COLO668 (cell line): Measurements from ENCODE around the gene ZNF684.
"Not testable (repeated sequence)": the region's sequence is repeated elsewhere in the genome, so short reads cannot be mapped to it uniquely, and the experiment has no call there.

ENCODE experiments used
- DNase-seq: peaks from one replicate; lab custom pipeline; 2025; ENCODE audit not compliant: unreplicated experiment; lab: John Stamatoyannopoulos, UW

The ZNF684 gene

GRCh38 chr1:40567825-40568224, 36.4 kb downstream of the ZNF684 start:
- DNase-seq = no peak

GRCh38 chr1:40574805-40575204, 43.4 kb downstream of the ZNF684 start:
- not testable (repeated sequence) for DNase-seq

GRCh38 chr1:40575336-40575735, 43.9 kb downstream of the ZNF684 start:
- DNase-seq = no peak

DNA sequence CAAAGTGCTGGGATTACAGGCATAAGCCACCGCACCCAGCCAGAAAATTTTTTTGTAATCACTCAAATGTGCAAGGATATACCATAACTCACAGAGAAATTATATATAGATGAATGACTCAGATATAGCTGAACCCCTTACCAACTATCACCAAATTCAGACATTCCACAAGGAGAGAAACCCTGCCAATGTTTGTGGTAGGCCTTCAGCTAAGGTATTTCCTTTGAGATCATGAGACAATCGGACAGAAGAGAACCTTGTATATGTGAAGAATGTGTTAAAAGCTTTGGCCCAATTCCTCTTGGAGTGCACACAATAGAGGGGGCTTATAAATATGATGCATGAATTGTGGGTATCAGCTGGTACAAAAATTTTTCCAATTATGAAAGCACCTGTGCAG, 50.7 kb downstream of the ZNF684 start:
- DNase-seq = no peak

GRCh38 chr1:40583980-40584379, 52.5 kb downstream of the ZNF684 start:
- DNase-seq = no peak

- DNase-seq = no peak
Measured at GRCh38 chr1:40588586-40588985, 57.1 kb downstream of the ZNF684 start.

DNA sequence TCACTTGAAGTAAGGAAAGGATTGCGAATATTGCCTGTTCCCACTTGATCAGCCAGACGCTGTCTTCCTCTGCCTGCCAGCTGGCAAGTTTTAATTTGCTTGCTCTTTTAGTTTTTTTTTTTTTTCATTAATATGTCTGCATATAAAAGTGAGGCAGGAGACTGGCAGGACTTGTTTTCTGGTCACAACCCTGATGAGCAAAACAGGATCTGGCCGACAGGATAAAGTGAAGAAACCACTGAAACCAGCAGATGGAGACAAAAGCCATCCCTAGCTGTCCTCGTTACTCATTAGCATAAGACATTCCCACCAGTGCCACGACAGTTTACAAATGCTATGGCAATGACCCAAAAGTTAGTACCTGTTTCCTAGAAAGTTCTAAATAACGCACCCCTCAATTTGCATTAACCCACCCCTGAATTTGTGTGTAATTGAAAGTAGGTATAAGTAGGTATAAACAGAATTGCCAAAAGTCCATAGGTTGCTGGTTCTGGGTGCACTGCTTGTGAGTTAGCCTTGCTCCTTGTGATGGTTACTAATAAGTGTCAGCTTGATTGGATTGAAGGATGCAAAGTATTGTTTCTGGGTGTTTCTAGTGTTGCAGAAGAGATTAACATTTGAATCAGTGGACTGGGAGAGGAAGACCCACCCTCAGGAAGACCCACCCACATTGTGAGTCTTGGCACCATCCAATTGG, 60.8 kb downstream of the ZNF684 start:
- no peak for DNase-seq

DNA sequence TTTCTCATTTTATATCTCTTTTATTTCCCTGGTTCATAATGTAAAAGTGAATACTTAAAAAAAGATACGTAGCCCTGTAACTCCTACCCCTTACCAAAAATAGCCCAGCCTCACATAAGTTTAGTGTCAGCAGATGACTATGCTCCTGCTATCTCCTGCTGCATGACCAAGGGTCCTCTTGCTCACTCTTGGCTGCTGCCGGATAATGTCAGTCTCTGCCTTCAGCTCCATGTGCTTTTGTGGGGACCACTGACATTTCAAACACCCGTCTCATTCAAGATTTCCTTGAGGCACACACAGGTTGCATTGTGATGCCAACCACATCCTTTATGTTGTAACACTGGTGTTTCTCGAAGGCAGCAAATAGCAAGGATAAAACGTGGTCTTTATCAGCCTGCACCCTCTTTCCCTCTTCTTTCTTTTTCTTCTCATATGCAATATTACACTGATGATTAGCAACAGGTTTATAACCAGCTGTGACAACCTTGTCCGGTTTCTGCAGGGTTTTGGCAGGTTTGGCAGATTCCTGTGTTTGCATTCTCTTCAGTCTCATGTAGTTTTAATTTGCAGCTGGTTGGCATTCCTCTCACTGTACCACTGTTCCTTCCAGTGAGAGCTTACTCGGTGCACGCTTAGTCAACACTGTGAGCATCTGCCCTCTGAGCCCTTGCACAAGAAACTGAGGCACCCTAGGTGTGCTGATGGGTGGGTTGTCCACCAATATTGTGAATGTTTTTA, 62.2 kb downstream of the ZNF684 start:
- DNase-seq = no peak

GRCh38 chr1:40594187-40594531, 62.7 kb downstream of the ZNF684 start:
- no peak for DNase-seq

- DNase-seq = no peak
Measured at GRCh38 chr1:40595623-40596022, 64.2 kb downstream of the ZNF684 start.
